ENCODE results near the gene COL20A1.

DNA sequence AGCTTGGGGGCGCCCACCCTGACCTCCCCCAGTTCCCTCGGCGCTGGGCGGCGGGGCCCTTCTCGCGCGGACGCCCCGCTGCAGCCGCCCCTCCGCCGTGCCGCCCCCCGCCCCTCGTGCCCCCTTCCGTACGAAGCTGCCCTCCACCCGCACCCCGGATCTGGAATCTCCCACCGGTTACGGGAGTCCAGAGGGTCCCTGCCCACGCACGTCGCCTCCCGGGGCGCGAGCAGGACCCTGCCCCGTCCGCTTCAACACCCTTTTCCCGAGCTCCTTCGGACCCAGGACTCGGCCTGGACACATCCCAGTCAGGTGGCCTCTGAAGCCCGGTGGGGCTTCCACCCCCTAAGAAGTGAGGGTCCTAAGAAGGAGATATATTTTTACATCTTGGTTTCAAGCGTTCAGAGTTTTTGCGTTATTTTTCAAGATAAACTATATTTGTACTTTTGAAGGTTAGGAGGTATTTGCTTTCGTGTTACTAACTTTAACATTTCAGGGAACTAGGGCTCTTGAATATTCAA lies 19.9 kb upstream of the COL20A1 start:
- TF ChIP-seq, protein P1, sequence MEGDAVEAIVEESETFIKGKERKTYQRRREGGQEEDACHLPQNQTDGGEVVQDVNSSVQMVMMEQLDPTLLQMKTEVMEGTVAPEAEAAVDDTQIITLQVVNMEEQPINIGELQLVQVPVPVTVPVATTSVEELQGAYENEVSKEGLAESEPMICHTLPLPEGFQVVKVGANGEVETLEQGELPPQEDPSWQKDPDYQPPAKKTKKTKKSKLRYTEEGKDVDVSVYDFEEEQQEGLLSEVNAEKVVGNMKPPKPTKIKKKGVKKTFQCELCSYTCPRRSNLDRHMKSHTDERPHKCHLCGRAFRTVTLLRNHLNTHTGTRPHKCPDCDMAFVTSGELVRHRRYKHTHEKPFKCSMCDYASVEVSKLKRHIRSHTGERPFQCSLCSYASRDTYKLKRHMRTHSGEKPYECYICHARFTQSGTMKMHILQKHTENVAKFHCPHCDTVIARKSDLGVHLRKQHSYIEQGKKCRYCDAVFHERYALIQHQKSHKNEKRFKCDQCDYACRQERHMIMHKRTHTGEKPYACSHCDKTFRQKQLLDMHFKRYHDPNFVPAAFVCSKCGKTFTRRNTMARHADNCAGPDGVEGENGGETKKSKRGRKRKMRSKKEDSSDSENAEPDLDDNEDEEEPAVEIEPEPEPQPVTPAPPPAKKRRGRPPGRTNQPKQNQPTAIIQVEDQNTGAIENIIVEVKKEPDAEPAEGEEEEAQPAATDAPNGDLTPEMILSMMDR (IDR thresholded peaks at IDR 0.05): no peak
- TF ChIP-seq POLR2A (IDR thresholded peaks at IDR 0.05): no peak

Data from tibial nerve (tissue), 3 donors.